Pulmonary artery endothelial cell (primary cell): ENCODE results near the gene CADM1. TPM values are rescaled to one million over a fixed set of nuclear protein-coding genes. Genes with fewer than 3 reads are reported as not detected.

Source experiments
- DNase-seq: peaks from one replicate; pipeline ENCODE4 v3.0.0-alpha.2; 2011; ENCODE audit warnings: low read depth, low spot score
- total RNA-seq: library from RNA; depleted of rRNA; stranded (reverse); fragments of >200 nt; gene quantifications from 2 replicates; pipeline ENCODE4 v1.2.3, GENCODE V29; 2014

Gene CADM1
- total RNA-seq, result 2.8 and 5.4 TPM in 2 replicates

DNA sequence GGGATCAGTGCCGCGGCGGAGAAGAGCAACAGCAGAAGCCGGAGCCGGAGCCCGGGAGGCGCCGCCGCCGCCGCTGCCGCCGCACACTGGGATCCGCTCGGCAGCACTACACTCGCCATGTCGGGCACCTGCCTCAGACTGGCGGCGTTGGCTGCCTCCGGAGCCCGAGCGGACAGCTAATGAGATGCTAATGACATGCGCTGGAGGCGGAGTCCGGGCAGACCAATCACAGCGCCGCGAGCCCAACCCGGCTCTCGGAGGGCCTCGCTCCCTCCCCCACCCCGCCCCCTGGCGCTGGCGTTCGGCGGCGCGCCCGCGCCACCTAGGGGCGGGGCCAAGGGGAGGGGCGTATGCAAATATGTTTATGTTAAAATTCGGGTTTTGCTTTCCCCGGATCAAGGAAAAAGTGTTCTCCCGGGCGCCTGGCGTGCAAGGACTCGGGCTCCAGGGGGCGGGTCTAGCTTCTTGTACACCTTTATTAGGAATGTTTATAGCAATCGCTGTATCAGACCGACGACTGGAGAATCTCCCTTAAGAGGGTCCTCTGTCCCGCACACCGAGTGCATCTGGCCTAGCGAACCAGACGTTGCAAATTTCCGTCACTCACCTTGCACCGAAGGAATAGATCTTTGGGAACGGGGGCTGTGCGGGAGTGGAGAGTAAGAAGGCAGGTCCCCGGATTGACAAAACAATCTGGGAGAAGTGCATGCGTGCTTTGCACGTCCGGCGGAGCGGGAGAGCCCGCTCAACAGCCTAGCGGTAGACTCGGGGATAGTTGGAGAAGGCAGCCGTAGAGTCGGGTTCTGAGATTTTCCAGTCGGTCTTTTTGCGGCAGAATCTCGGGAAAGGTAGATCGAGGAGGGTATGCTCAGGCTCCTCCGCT lies at the start of gene CADM1:
Gene CADM1 (minus strand): TSS at position 140 of the 883 bp plus-strand sequence.
- peak; percentile 55 for DNase-seq

DNA sequence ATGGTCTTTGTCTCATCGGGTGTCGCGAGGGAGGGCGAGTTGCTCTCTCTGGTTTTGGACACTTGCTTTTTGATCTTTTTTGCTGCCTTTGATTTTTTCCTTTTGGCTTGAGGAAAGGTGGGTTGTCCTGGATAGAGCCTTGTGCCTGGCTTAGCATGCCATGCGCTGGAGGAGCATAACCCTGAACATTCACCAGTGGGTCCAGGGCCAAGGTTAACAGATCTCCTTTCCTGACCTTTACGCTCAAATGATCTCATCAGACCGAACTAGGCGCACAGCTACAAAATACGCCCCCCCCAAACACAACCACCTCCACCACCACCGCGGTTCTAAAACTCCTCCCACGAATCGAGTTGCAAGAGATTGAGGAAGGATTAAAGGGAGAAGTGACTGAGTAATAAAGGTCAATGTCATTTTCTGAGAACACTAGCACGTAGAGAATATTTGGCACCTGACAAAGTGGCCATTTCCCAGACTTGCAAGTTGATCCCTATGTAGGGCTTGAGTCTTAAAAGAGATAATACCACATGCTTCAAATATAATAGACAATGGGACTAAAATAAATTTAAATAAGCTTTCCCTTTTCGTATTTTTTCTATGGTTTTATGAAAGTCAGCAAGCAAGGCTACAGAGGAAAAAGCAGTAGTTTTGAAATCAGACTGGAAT lies 48.7 kb upstream of the CADM1 start:
- DNase-seq, result no peak

DNA sequence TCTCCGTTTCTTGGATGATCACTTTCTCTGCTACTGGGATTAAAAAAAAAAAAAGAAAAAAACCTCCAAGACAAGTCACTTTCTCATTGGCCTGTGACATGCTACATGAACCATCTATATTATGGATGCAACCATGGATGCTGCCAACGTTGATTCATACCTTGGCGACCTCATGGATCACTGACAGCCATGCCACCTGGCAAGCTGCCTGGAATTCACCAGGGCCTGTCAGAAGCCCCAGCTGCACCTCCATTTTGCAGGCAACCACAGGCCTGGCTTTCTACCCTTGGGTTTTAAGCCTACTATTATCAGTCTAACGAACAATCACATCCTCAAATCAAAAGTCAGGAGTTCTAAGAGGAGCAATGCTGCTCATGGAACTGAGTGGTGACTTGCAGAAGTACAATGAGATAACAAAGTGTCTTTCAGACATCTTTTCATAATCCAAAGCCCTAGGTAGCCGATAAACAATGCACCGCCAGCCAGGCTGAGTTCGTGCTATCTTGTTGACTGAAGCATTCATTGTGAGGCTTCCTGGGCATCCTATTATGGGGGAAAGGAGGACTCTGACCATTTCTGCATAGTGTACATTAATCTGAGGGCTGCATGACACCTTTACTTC lies 48.0 kb upstream of the CADM1 start:
- DNase-seq, result no peak

DNA sequence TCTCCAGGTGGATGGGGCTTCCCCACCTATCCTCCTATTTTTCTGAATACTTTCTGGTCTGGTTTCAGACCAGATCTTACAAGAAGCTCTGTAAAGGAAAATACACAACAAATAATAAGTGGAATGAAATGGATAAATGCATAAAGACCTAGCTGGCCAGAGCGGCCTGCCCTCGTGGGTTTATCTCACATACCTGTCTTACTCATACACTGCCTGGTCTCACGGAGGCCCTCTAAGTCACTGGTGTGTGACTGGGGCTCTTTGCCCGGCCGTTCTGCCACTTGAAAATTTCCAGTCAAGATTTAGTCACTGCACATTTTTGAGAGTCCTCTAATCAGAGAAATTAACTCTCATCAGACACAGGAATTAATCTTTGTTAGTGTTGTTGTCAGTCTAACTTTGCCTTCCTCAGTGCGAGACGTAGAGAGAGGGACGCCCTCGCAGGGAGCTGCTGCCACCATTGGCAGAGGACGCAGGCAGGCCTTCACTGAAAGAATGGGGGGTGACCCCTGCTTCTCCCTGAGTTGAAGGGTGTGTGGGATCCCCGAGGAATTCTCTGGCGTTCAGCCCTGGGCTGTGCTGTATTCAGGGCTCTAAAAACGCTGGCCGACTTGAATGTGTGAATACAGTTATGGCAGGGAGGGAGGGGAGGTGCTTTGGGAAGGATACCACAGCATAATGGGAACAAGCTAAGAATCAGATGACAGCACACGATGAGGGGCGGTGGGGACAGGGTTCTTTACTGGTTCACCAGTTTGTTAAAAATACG lies 46.3 kb upstream of the CADM1 start:
- no peak for DNase-seq

DNA sequence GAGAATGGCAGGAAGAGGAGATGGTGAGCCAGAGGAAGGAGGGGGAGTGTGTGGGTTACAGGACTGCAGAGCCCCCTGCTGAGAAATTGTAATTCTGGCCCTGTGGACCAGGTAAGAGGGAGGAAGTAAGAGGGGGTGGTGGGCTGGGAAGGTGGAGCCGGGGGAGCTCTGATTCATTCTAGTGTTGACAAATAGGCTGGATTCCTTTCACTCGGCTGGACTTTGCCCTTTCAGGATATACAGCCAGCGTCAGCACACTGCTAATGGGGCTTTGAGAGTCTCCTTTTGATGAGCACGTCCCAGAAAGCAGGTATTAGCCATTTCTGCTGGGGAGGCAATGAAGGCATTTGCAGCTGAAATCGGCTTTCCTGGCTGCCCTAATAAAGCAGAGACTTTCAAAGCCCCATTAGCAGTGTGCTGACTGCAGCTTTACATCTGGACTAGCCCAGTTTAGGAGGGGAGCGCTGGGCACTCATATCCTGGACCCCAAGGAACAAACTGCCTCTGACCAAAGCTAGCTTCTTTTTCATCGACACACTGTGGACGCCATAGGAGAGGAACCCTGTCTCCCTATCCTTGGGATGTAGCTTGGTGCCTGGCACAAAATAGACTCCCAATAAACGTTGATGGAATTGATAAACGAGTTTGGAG lies 44.8 kb upstream of the CADM1 start:
- DNase-seq, result no peak

DNA sequence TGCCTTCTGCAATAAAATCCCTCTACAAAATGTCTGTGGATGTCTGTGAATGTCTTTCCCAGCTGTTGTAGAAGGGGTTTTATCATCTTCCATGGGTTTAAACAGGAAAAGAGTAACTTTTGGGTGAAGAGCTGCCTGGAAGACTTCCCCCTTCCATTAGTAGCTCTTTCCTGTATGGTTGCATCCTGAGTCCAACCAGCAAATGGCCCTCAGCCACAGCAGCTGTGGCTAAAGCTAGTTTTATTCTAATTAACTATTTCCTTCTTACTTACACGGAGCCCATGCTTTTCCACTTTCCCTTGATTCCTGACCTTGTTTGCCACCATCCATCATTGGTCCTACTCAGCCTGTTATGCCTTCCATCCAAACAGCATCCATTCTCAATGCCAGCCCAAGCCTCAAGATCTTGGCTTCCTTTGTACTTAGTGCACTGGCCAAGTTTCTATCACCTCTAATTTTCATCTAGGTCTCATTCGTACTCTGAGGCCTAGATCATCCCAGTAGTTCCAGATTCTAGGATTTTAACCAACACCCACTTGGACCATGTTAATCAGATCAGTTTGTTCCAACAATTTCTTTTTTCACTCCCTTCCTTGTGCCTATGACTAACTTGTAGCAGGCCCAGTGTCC lies 41.5 kb upstream of the CADM1 start:
- DNase-seq, result no peak

DNA sequence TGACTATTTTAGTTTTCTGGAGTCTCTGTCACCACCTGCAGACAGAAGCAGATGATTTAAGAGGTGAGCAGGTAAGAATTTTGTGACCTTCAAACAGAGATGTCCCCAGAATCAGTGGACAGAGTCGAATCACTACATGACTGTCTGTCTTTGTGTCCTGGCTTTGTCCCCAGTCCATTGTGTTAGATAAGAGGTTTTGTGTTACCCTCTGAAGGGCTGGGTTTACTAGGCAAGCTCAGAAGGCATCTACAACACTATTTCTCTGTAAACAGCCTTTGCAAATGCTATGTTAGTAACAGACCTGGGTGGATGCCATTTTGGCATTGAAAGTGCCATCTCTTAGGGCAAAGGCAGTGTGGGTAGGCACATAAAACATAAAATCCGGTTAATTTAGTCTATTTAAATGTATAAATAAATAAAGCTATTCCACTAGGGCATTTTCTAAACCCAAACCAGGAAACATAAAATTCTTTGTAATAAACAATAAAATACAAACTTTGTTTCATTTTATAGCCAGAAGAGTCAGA lies 40.3 kb upstream of the CADM1 start:
- DNase-seq, result no peak

DNA sequence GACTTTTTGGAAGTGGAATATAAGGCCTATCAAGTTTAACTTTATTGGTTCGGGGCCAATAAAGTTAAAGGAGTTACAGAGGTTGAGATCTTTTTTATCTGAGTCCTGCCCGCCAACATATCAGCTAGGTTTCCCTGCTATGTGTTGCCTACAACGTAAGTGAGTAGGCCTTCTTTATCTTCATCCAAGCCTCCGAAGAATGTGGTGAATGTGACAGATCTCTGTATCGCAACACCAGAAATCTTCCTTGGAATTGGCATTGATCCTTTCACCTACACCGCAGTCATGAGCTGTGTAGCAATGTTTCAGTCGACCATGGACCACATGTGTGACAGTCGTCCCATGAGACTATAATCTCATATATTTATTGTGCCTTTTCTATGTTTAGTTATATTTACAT lies 37.3 kb upstream of the CADM1 start:
- no peak for DNase-seq

DNA sequence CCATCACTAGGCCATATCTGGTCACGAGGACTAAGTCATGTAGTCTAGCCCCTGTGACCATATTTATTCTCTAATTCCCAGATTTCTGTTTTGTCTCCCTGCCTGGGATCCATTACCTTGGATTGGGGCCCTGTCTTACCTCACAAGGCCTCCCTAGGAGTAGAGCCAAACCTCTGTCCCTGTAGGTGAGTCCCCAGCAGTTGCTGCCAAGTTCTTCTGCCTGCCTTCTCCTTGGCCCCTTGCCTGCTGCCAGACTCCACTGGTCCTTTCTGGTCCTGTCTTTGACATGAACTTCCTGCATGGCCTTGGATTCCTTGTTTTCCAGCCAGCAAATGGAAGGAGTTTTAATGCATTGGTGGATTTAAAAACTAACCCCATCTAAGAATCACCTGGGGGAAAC lies 35.6 kb upstream of the CADM1 start:
- no peak for DNase-seq

DNA sequence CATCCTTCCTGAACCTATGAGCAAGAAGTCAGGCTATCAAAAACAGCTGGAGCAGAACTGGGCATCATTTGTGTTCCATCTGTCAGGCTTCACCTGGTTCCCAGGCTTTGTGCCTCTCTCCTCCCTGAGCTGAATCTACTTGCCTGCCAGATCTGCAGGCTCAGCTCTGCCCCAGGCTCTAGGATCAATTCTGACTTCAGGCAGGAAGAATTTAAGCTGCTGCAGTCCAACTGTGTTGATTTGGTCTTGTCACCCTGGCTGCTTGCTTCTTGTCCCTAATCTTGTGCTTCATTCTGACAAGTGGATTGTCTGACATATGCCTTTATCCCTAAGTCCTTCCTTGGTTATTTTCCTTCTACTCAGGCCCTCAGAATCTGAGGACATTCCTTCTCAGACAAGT lies 31.6 kb upstream of the CADM1 start:
- DNase-seq, result no peak

DNA sequence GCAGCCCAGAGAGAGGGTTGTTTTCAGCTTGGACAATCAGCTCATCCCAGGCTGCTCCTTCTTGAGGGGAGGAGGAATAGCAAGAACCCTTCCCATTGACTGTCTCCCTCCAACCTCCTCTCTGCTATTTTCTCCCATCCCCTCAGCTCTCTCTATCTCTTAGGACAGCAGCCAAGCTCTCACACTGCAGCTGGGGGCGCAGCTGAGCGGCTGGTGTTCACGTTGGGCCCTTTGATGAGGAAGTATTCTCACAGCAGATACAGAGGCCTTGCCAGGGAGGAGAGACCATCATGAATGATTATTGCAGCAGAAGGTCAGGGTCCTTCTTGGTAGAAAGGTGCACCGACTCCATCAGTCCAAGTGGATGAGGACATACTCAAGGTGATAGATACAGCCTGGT lies 26.5 kb upstream of the CADM1 start:
- DNase-seq, result no peak

DNA sequence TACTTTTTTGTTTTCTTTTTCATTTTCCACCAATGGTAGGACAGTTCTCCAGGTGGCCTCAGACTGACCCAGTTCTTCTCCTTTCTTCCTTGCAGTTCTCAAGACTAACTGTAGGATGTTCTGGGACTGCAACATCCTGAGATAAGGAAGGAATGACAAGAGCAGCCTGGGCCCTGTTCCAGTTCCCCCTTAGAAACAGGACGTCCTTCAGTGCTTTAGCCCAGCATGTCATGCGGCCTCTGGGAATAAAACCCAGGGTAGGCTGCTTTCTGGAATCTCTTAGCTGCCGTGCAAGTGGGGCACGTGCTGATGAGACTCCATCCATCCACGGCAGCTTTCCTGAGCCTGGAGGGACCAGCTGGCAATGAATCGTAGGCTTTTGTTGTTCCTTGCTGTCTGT lies 24.0 kb upstream of the CADM1 start:
- no peak for DNase-seq

DNA sequence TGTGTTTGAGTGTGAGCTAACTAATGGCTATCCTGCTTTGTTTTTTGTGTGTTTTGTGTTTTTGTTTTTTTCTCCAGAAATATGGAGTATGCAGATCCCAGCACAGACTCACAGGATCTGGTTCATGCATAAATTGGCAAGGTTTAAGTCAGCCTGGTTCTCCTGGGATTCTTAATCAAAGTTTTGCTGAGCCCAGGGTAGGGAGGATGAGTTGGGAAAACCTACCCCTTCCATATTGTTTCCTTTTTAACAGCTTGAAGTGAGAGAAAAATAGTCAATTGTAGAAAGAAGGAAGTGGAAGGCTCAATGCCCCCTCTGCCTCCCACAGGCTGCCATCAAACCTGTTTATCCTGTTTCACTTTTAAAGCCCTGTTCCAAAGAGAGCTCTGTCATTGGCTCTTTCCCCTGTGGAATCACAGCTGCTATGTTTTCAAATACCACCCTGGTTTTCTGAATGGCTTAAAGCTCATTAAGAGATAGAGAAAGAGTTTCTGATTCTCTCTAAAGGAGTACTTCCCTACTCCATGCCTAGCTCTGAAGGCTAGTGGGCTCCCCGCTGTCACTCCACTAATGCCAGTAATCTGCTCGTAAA lies 23.4 kb upstream of the CADM1 start:
- no peak for DNase-seq

DNA sequence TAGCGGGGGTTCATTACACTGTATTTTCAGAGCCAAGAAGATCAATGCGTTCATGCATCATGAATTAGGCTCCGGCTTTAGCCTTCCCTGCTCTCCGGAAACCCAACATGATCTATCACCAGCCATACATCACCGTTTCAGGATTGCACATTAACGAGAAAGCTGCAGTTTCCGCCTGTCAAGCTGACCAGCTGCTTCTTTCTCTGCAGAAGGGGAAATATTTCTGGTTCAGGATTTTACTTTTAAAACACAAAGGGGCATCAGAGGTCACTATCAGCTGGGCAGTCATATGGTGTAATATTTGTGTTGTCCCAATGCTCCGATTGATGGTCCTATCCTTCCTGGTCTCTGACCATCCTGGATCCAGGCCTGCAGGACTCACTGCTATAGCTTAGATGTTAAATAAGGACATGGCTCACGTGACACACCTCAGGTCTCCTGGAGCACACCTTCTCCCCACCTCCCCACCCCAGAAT lies 21.4 kb upstream of the CADM1 start:
- DNase-seq, result no peak

DNA sequence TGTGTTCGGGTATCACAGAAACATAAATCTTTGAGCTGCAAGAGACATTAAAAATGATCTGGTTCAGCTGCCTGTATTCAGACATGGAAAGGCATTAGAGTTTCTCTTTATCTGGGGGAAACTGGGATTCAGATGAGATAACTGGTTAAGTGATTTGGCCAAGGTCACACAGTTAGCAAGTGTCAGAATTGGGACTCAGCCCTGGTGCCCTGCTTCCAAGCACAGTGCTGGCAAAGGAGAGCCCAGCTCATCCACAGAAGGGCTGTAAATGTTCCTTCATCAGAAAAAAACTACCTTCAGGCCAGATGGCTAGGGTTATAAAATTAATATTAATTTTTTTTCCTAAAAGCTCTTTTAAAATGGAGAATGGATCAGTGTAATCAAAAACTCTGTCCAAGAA lies 20.4 kb upstream of the CADM1 start:
- no peak for DNase-seq

DNA sequence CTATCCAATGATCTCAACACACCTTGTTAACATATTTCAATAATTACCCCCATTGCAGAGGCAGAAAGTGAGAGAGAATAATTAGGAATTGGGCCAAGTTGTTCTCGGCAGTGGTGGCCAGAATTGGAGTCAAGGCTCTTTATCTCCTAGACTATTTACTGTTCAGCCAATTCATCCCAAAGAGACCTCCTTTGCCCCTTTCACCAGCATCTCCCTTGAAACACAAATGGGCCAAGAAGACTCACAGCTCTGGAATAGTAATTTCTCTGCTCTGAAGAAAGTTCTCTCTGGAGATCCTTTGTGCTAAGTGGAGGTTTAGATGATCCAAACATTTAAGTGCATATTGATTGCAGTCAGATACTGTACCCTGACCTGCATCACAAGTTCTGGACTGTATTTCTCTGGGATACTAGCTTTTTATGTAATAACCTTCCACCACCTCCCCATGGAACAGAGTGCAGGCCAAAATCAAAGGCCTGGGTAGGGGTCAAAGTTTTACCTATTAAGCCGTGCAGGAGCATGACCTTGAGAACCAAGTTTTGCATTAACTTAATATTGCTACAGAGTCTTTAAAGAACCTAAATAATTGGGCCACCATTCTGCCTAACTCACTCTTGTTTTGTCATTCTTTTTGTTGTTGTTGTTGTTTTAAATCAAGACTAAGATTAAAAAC lies 19.6 kb upstream of the CADM1 start:
- DNase-seq, result no peak

DNA sequence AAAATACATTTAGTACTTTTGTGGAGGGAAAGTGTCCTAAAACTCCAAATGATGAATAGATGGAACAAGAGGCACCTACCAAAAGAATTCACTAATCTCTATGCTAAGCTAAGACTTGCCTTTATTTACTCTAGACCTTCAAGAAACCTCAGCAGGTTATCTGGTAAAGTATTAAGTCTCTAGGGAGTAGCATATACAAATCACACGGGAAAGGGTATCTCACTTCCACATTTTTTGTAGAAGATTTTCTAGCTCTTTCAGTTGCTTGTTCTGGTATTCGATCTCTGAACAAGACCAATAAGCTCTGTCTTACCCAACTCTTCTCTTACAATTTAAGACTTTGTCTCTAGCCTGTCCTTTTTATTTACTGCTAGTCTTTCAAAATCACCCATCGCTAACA lies 18.1 kb upstream of the CADM1 start:
- no peak for DNase-seq

DNA sequence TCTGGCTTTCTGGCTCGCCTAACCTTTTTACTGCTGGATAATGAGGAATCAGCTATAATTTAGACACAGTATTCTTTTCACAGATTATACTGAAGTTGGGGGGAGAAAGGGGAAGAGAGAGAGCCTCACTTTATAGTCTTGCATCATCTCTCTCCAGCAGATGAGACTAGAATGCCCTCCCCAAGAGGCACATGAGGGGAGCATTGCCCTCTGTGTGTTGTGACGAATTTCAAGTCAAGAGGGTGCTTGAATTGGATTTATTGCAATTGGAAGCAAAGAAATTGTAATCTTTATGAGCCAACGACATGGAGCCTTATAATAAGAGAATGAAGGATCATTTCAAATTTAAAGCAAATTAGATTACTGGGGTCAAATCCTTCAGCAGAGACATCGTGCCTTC lies 17.6 kb upstream of the CADM1 start:
- DNase-seq, result no peak

DNA sequence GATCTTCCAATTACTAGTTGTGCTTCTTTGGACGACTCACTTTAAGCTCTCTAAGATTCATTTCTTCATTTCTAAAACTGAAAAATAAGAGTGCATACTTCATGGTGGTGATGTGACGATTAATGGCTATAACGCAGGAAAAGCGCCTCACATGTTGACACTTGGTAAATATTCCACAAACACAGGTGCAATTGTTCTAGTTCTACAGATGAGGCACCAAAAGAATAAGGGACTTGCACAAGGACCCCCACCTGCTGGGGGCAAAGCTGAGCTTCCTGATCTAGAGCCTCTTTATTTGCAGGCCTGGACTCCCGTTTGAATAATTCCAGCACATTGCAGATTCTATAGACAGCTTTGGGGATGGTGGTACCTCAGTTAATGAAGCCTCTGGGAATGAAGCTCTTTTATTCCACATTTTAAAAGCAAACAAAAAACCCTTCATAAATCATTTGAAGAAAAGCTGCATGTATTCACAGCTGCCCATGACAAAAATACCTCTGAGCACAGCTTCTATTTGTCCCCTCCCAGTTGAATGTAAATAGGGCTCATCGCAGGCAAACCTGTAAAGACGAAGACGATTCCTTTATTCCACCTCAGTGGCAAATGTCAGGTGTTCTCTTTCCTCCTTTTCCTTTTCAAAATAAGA lies 14.9 kb upstream of the CADM1 start:
- no peak for DNase-seq
